GM12891 (cell line): ENCODE data around the gene SCUBE1.

Experiments used
- POLR2A ChIP-seq: IDR thresholded peaks from 2 replicates; pipeline ENCODE4 v1.6.1; 2011; ENCODE audit warnings: low read depth, low read length, control low read depth
- POLR2AphosphoS5 ChIP-seq: IDR thresholded peaks from 2 replicates; pipeline ENCODE4 v1.6.1; 2011; ENCODE audit warnings: low read depth, low read length, control low read depth
- POU2F2 ChIP-seq: IDR thresholded peaks from 2 replicates; pipeline ENCODE4 v1.6.1; 2011; ENCODE audit warnings: low read depth, mild to moderate bottlenecking, control low read depth, low read length, moderate library complexity
- SPI1 ChIP-seq: IDR thresholded peaks from 2 replicates; pipeline ENCODE4 v1.6.1; 2011; ENCODE audit warnings: low read depth, low read length, control low read depth
- TAF1 ChIP-seq: IDR thresholded peaks from 2 replicates; pipeline ENCODE4 v1.6.1; 2011; ENCODE audit warnings: low read depth, low read length, control low read depth

DNA sequence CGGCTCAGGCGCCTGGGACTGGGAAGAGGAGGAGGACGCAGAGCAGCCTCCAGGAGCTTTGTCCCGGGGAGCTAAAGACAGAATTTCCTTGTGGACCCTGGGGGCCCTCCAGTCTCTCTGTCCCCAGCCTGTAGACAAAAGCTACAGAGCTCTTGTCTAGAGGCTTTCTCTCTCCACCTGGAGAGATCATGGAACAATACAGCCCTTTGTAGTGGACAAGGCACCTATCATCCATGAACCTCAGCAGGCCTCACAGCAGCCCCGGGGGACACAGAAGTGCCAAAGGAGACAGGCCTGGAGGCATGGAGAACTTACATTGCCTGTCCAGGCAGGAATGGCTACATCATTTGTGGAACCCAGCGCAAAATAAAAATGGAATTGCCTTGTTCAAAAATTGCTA lies 100.5 kb downstream of the SCUBE1 start:
- TF ChIP-seq SPI1 (no peak), TAF1 (no peak), POLR2AphosphoS5 (no peak), POLR2A (no peak), POU2F2 (no peak)
